Endothelial cell of umbilical vein (primary cell): ENCODE data around the gene NHSL2. TPM values are rescaled to one million over a fixed set of nuclear protein-coding genes. Genes with fewer than 3 reads are reported as not detected.
A peak's percentile ranks its signal among the peaks of the same experiment; 100 is the strongest.

Source experiments
- BruUV-seq: library from RNA; stranded (reverse); fragments of 400-500 nt; replicated peaks from 2 replicates; lab custom pipeline; 2021; lab: Mats Ljungman, UMichigan
- CTCF ChIA-PET: fragments of 300-600, 350-600 bp; sonication (Branson Sonifier 250); formaldehyde crosslinking; loops from one replicate; lab custom pipeline; 2021; ENCODE audit warnings: antibody characterized with exemption, inconsistent platforms; lab: Charles Lee
- POLR2A ChIA-PET: fragments of 300-600, 350-600 bp; sonication (Branson Sonifier 250); formaldehyde crosslinking; loops from one replicate; lab custom pipeline; 2021; ENCODE audit warnings: antibody characterized with exemption, inconsistent platforms; lab: Charles Lee
- DNase-seq: peaks from one replicate; pipeline ENCODE4 v3.0.0-alpha.2; 2011; ENCODE audit warnings: low read depth, low spot score
- FAIRE-seq: peaks from 2 replicates; lab custom pipeline; 2011; peaks lifted over from hg19 to GRCh38; lab: Jason Lieb, UNC
- H2AFZ ChIP-seq: 2 replicates; pipeline ENCODE4 v1.6.0; 2012; ENCODE audit warnings: low read depth, low read length, control low read depth, inconsistent platforms
- H3K27ac ChIP-seq: 2 replicates; pipeline ENCODE4 v1.5.1; 2011; ENCODE audit warnings: low read depth, mild to moderate bottlenecking, control low read depth, low read length, moderate library complexity; ENCODE audit not compliant: insufficient read depth
- H3K27me3 ChIP-seq, 2 experiments: 2 replicates each; pipeline versions ENCODE4 v1.6.0 to v1.6.1; 2011; ENCODE audit warnings: low read length in 2 of 2, mixed read lengths in 1 of 2; ENCODE audit not compliant: control insufficient read depth in 2 of 2, insufficient read depth in 2 of 2
- H3K36me3 ChIP-seq, 2 experiments: 2 replicates in 1 of 2; 3 replicates in 1 of 2; pipeline ENCODE4 v1.5.1; 2011; ENCODE audit warnings: low read length in 2 of 2, mild to moderate bottlenecking in 1 of 2, moderate library complexity in 1 of 2; ENCODE audit not compliant: control insufficient read depth in 2 of 2, insufficient read depth in 2 of 2; ENCODE audit errors: extremely low read depth in 1 of 2
- H3K4me1 ChIP-seq: 3 replicates; pipeline ENCODE4 v1.5.1; 2011; ENCODE audit warnings: mild to moderate bottlenecking, low read length; ENCODE audit not compliant: control insufficient read depth, insufficient read depth; ENCODE audit errors: extremely low read depth
- H3K4me2 ChIP-seq: 2 replicates; pipeline ENCODE4 v1.6.1; 2011; ENCODE audit warnings: low read length, control low read depth, mixed read lengths; ENCODE audit not compliant: insufficient read depth
- H3K4me3 ChIP-seq, 3 experiments: fragments of 200-600 bp in 1 of 3; sonication (generic), shearing (Covaris generic) in 1 of 3; replicated peaks in 1 of 3; 2 replicates each; pipeline ENCODE4 v1.5.1; 2011 to 2016; ENCODE audit warnings: control low read depth in 3 of 3, low read length in 3 of 3, mild to moderate bottlenecking in 2 of 3, inconsistent platforms in 1 of 3, low read depth in 1 of 3, moderate library complexity in 1 of 3; ENCODE audit not compliant: insufficient read depth in 1 of 3
- H3K79me2 ChIP-seq: 2 replicates; pipeline ENCODE4 v1.6.0; 2012; ENCODE audit warnings: low read length, inconsistent platforms; ENCODE audit not compliant: control insufficient read depth, insufficient read depth
- H3K9ac ChIP-seq: replicated peaks from 2 replicates; pipeline ENCODE3; 2011; ENCODE audit warnings: low read length, control low read depth; ENCODE audit not compliant: insufficient read depth; ENCODE audit errors: extremely low read depth
- H3K9me1 ChIP-seq: replicated peaks from 3 replicates; pipeline ENCODE4 v1.6.0; 2011; ENCODE audit warnings: mild to moderate bottlenecking, low read length; ENCODE audit not compliant: control insufficient read depth, insufficient read depth; ENCODE audit errors: extremely low read depth
- H3K9me3 ChIP-seq: replicated peaks from 2 replicates; pipeline ENCODE4 v1.5.1; 2012; ENCODE audit warnings: low read length, inconsistent platforms; ENCODE audit not compliant: control insufficient read depth, insufficient read depth
- H4K20me1 ChIP-seq: replicated peaks from 2 replicates; pipeline ENCODE3; 2011; ENCODE audit warnings: mild to moderate bottlenecking, low read length; ENCODE audit not compliant: control insufficient read depth, insufficient read depth; ENCODE audit errors: extremely low read depth
- FOS ChIP-seq: IDR thresholded peaks from 2 replicates; pipeline ENCODE4 v1.6.1; 2011; ENCODE audit warnings: mild to moderate bottlenecking, low read length, moderate library complexity, borderline replicate concordance; ENCODE audit not compliant: insufficient read depth
- MYC ChIP-seq: IDR thresholded peaks from one replicate; pipeline ENCODE4 v1.6.1; 2011; ENCODE audit warnings: mild to moderate bottlenecking, low read depth, low read length
- POLR2A ChIP-seq: IDR thresholded peaks from 2 replicates; pipeline ENCODE4 v1.6.1; 2012; ENCODE audit warnings: low read depth, mild to moderate bottlenecking, control low read depth, low read length
- POLR2AphosphoS5 ChIP-seq: IDR thresholded peaks from 2 replicates; pipeline ENCODE4 v1.6.1; 2012; ENCODE audit warnings: low read depth, mild to moderate bottlenecking, control low read depth, low read length, moderate library complexity; ENCODE audit not compliant: insufficient read depth
- dilution Hi-C: fragments of 300-500 bp; cut with MboI; formaldehyde crosslinking; loops from one replicate; pipeline ENCODE4 v1.15.0; 2019; ENCODE audit warnings: low sequenced_read_pairs; ENCODE audit not compliant: extremely low pct_ligation_motif_present
- intact Hi-C: fragments of 100-400 bp; cut with micrococcal nuclease; formaldehyde crosslinking; loops from one replicate; pipeline ENCODE4 v1.10.0; 2022
- polyA plus RNA-seq, 4 experiments: library from polyadenylated mRNA; depleted of rRNA in 3 of 4; stranded (reverse) in 3 of 4; unstranded in 1 of 4; fragments of >200 nt; gene quantifications; 2 replicates each; pipeline versions ENCODE4 v1.2.1 to v1.2.3, GENCODE V29; 2011 to 2012; ENCODE audit warnings: missing spikeins in 1 of 4
- total RNA-seq: library from RNA; stranded (reverse); gene quantifications from 2 replicates; pipeline ENCODE4 v1.2.3, GENCODE V29; 2021
- TF ChIP-seq, protein P1 (sequence below): IDR thresholded peaks from 2 replicates; pipeline ENCODE4 v1.6.1; 2011; ENCODE audit not compliant: insufficient read depth, insufficient read length

The NHSL2 gene
- total and polyA plus RNA-seq, 2 donors (not counting 3 experiments of a cell fraction or from before 2014, with no cell fraction given): 23.5 to 49.9 TPM

GRCh38 chrX:72080150-72080549 lies 169.5 kb downstream of the NHSL2 start:
- intact Hi-C loops: loop anchor here (1.0 to 2.0 kb wide), 2 partner anchors 15 to 46 kb away; no protein-coding TSS in a partner anchor
- H3K4me3 ChIP-seq: peak overlapping the region; percentile 44 to 84 (median 54)
- no peaks in the 10 kb centered on the region for H3K9me1 ChIP-seq
- no peak overlapping the region for H2AFZ ChIP-seq
- no peaks in the 10 kb centered on the region for H3K36me3 ChIP-seq
- POLR2A ChIA-PET: no interaction called here
- H3K79me2 ChIP-seq: peaks cover 54% of the 10 kb centered on the region
- H3K27me3 ChIP-seq: no peaks in the 10 kb centered on the region
- H3K27ac ChIP-seq: peak overlapping the region; percentile 87
- H3K9me3 ChIP-seq: no peaks in the 10 kb centered on the region
- FAIRE-seq: peak; percentile 65
- CTCF ChIA-PET: interaction anchor here (0.7 to 2.1 kb wide), 4 partner anchors 44 to 62 kb away, joined by 3 to 9 read pairs (median 5); no protein-coding TSS in a partner anchor
- H3K4me2 ChIP-seq: peak overlapping the region; percentile 78
- no peaks in the 10 kb centered on the region for H4K20me1 ChIP-seq
- BruUV-seq: no TSS peak
- dilution Hi-C loops: no loop called here
- H3K9ac ChIP-seq: peak overlapping the region; percentile 84
- H3K4me1 ChIP-seq: peaks cover 39% of the 10 kb centered on the region
- TF ChIP-seq POLR2AphosphoS5: no peak
- TF ChIP-seq POLR2A: peak; percentile 3
- peak; percentile 20 for DNase-seq

DNA sequence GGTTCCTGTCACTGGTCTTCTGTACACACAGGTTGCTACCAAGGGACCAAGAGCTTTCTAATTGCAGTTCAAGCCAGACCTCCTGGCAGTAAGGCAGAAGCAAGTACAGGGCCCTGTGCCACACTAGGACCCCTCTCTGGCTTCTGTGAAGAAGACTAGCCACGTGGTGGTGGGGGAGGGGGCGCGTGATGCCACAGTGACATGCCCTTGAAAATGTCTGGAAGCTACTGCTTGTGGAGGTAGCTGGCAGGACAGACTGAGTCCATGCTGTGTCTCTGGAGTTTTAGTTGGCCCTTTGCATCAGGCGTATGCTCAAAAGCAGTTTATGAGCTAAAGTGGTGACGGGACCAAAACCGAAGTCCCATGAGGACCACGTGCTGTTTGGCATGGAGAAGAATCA lies 170.2 kb downstream of the NHSL2 start:
- peak overlapping the region; percentile 44 to 84 (median 54) for H3K4me3 ChIP-seq
- H3K27ac ChIP-seq: peak overlapping the region; percentile 87
- peaks cover 39% of the 10 kb centered on the region for H3K4me1 ChIP-seq
- H3K4me2 ChIP-seq: peak overlapping the region; percentile 78
- no peaks in the 10 kb centered on the region for H3K27me3 ChIP-seq
- ChIA-PET CTCF (interaction anchor here (0.7 to 2.5 kb wide), 6 partner anchors 44 to 78 kb away, joined by 3 to 26 read pairs (median 5); no protein-coding TSS in a partner anchor), POLR2A (interaction anchor here (0.9 kb wide), 1 partner anchor 51 kb away, joined by 3 read pairs; no protein-coding TSS in a partner anchor)
- no TSS peak for BruUV-seq
- FAIRE-seq (no peak), DNase-seq (peak; percentile 13)
- dilution Hi-C loops: no loop called here
- no peaks in the 10 kb centered on the region for H3K9me3 ChIP-seq
- H4K20me1 ChIP-seq: no peaks in the 10 kb centered on the region
- no peaks in the 10 kb centered on the region for H3K36me3 ChIP-seq
- TF ChIP-seq MYC: peak; percentile 73
- no peak for TF ChIP-seq FOS
- TF ChIP-seq, protein P1, sequence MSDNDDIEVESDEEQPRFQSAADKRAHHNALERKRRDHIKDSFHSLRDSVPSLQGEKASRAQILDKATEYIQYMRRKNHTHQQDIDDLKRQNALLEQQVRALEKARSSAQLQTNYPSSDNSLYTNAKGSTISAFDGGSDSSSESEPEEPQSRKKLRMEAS: peak; percentile 24
- H2AFZ ChIP-seq: no peak overlapping the region
- H3K9me1 ChIP-seq: no peaks in the 10 kb centered on the region
- peak overlapping the region; percentile 84 for H3K9ac ChIP-seq
- intact Hi-C loops: loop anchor here (1.0 to 2.0 kb wide), 2 partner anchors 14 to 46 kb away; no protein-coding TSS in a partner anchor
- H3K79me2 ChIP-seq: peaks cover 60% of the 10 kb centered on the region
